ENCODE data around the gene RHBDL1. TPM values are rescaled to one million over a fixed set of nuclear protein-coding genes. Genes with fewer than 3 reads are reported as not detected.
A peak's percentile ranks its signal among the peaks of the same experiment; 100 is the strongest.

Gene RHBDL1
- total RNA-seq, 1 experiment from 2014 or later: 1.5 TPM

GRCh38 chr16:726438-727290, 51.2 kb downstream of the RHBDL1 start, which contains the start of the genes CCDC78 and HAGHL:
Gene CCDC78, minus strand, starts transcription at chr16:726443. Its CDS starts 76 bp downstream, at chr16:726367.
Gene HAGHL, plus strand, starts transcription at chr16:727106. Its CDS starts 404 bp downstream, at chr16:727510.
- DNase-seq (ENCODE audit: low spot score): peak; percentile 53
- no peak for TF ChIP-seq EZH2 (IDR thresholded peaks at IDR 0.05; ENCODE audit: borderline replicate concordance, low read depth, low read length, poor library complexity, severe bottlenecking)
- no peaks in the 10 kb centered on the region for H3K9me3 ChIP-seq (ENCODE audit: low read depth, low read length, poor library complexity, severe bottlenecking)
- peak within 1 kb of the TSS; percentile 52 for H3K4me3 ChIP-seq (ENCODE audit: low read depth, low read length, poor library complexity, severe bottlenecking)
- H3K4me1 ChIP-seq (ENCODE audit: insufficient read depth, low read length, poor library complexity, severe bottlenecking): peaks cover 10% of the 10 kb centered on the region
- POLR2A ChIA-PET (ENCODE audit: low non-redundant PET): no interaction called here
- intact Hi-C loops (cut with micrococcal nuclease; ENCODE audit: unreplicated experiment): no loop called here
- H3K27ac ChIP-seq (ENCODE audit: low read depth, low read length, poor library complexity, severe bottlenecking): no peak within 1 kb of the TSS
- no peaks in the 10 kb centered on the region for H3K36me3 ChIP-seq (ENCODE audit: insufficient read depth, low read length, poor library complexity, severe bottlenecking)
- CTCF ChIA-PET: interaction anchor here (0.6 kb wide), 1 partner anchor 73 kb away, joined by 3 read pairs; no protein-coding TSS in a partner anchor
- no TSS peak for BruUV-seq (replicated peaks)
- no peaks in the 10 kb centered on the region for H3K27me3 ChIP-seq (replicated peaks; ENCODE audit: insufficient read depth, low read depth, low read length, poor library complexity)

DNA sequence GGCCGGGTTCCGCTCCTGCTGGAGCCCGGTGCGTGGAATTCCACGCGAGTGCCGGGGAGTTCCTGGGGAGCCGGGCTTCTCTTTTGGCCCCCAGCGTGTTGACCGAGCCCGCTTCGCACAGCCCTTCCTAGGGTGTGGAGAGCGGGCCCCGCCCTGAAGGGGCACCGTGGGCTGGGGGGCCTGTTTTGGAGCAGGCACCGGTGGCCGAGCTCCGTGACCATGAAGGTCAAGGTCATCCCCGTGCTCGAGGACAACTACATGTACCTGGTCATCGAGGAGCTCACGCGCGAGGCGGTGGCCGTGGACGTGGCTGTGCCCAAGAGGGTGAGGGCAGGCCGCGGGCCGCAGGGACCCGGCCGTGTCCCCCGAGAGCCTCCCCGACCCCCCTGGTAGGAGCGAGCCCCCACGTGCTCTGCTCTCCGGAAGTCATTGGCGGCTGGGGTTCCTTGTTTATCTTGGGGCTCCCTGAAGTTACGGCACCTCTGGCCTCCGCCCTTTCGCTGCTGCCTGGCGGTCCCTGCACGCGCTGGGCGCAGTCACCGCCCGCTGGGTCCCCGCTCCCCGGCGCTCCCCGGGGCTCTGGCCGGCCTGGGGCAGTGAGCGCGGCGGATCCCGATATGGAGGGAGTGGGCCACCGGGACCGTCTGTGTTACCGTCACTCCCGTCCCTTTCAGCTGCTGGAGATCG, 52.0 kb downstream of the RHBDL1 start:
- Histone ChIP-seq H3K4me3 (ENCODE audit: low read depth, low read length, poor library complexity, severe bottlenecking) (peak overlapping the region; percentile 52), H3K27ac (ENCODE audit: low read depth, low read length, poor library complexity, severe bottlenecking) (no peak overlapping the region), H3K36me3 (ENCODE audit: insufficient read depth, low read length, poor library complexity, severe bottlenecking) (no peaks in the 10 kb centered on the region), H3K27me3 (replicated peaks; ENCODE audit: insufficient read depth, low read depth, low read length, poor library complexity) (no peaks in the 10 kb centered on the region), H3K4me1 (ENCODE audit: insufficient read depth, low read length, poor library complexity, severe bottlenecking) (peaks cover 10% of the 10 kb centered on the region), H3K9me3 (ENCODE audit: low read depth, low read length, poor library complexity, severe bottlenecking) (no peaks in the 10 kb centered on the region)
- POLR2A ChIA-PET (ENCODE audit: low non-redundant PET): no interaction called here
- CTCF ChIA-PET: interaction anchor here (0.8 kb wide), 1 partner anchor 11 kb away, joined by 5 read pairs; no protein-coding TSS in a partner anchor
- TF ChIP-seq EZH2 (IDR thresholded peaks at IDR 0.05; ENCODE audit: borderline replicate concordance, low read depth, low read length, poor library complexity, severe bottlenecking) (no peak), CTCF (conservative IDR thresholded peaks at IDR 0.05; ENCODE audit: low read depth, low read length) (no peak)
- no TSS peak for BruUV-seq (replicated peaks)
- intact Hi-C loops (cut with micrococcal nuclease; ENCODE audit: unreplicated experiment): no loop called here
- DNase-seq (ENCODE audit: low spot score): no peak

Other genes with a start within 250 kb of the RHBDL1 start
- 77.7 and 91.2 TPM in 2 replicates for gene CAPN15, start 148.0 kb upstream of the RHBDL1 start, total RNA-seq (2021)
- gene PRR35, start 115.3 kb upstream of the RHBDL1 start, total RNA-seq (2021): 0.13 TPM in 1 of 2 replicates, not detected in the other
- 0.21 and 0.52 TPM in 2 replicates for gene NHLRC4, start 108.7 kb upstream of the RHBDL1 start, total RNA-seq (2021)
- gene PIGQ, start 105.7 kb upstream of the RHBDL1 start, total RNA-seq (2021): 59.4 and 65.7 TPM in 2 replicates
- gene RAB40C, start 85.6 kb upstream of the RHBDL1 start, total RNA-seq (2021): 19.9 and 20.6 TPM in 2 replicates
- 1.7 and 1.8 TPM in 2 replicates for gene WFIKKN1, start 44.7 kb upstream of the RHBDL1 start, total RNA-seq (2021)
- 136 and 138 TPM in 2 replicates for gene METTL26, start 39.4 kb upstream of the RHBDL1 start, total RNA-seq (2021)
- 22.4 and 27.1 TPM in 2 replicates for gene MCRIP2, start 33.8 kb upstream of the RHBDL1 start, total RNA-seq (2021)
- gene WDR90, start 26.3 kb upstream of the RHBDL1 start, total RNA-seq (2021): 143 and 147 TPM in 2 replicates
- gene RHOT2, start 7.5 kb upstream of the RHBDL1 start, total RNA-seq (2021): 184 and 193 TPM in 2 replicates
- gene STUB1, start 4.7 kb downstream of the RHBDL1 start, total RNA-seq (2021): 88.2 and 95.2 TPM in 2 replicates
- gene JMJD8, start 8.7 kb downstream of the RHBDL1 start, total RNA-seq (2021): 78.1 and 87.1 TPM in 2 replicates
- gene WDR24, start 14.7 kb downstream of the RHBDL1 start, total RNA-seq (2021): 17.7 and 18.2 TPM in 2 replicates
- gene FBXL16, start 30.1 kb downstream of the RHBDL1 start, total RNA-seq (2021): 1.1 and 2.7 TPM in 2 replicates
- 0.86 and 1.8 TPM in 2 replicates for gene METRN, start 39.4 kb downstream of the RHBDL1 start, total RNA-seq (2021)
- gene ANTKMT, start 45.5 kb downstream of the RHBDL1 start, total RNA-seq (2021): 21.2 and 26.0 TPM in 2 replicates
- 0.28 and 1.4 TPM in 2 replicates for gene CCDC78, start 50.8 kb downstream of the RHBDL1 start, total RNA-seq (2021)
- 2.5 and 3.5 TPM in 2 replicates for gene HAGHL, start 51.4 kb downstream of the RHBDL1 start, total RNA-seq (2021)
- 48.4 and 50.0 TPM in 2 replicates for gene CIAO3, start 65.3 kb downstream of the RHBDL1 start, total RNA-seq (2021)
- gene MSLN, start 85.1 kb downstream of the RHBDL1 start, total RNA-seq (2021): not detected in 2 replicates
- gene RPUSD1, start 112.7 kb downstream of the RHBDL1 start, total RNA-seq (2021): 36.1 and 41.1 TPM in 2 replicates
- gene CHTF18, start 112.9 kb downstream of the RHBDL1 start, total RNA-seq (2021): 124 and 125 TPM in 2 replicates
- gene GNG13, start 125.1 kb downstream of the RHBDL1 start, total RNA-seq (2021): not detected in 2 replicates